Activated naive CD8-positive, alpha-beta T cell (primary cell): ENCODE data around the gene PRKAR1B.
"Not testable (repeated sequence)": the region's sequence is repeated elsewhere in the genome, so short reads cannot be mapped to it uniquely, and the experiment has no call there.

ENCODE experiments used
- H3K27ac Mint-ChIP-seq: one replicate; pipeline ENCODE4 v1.8.0; 2021; ENCODE audit warnings: mixed read lengths
- H3K27me3 Mint-ChIP-seq: one replicate; pipeline ENCODE4 v1.8.0; 2021; ENCODE audit warnings: mixed read lengths
- H3K36me3 Mint-ChIP-seq: one replicate; pipeline ENCODE4 v1.8.0; 2021; ENCODE audit warnings: mixed read lengths
- H3K4me1 Mint-ChIP-seq: one replicate; pipeline ENCODE4 v1.8.0; 2021; ENCODE audit warnings: low read depth, mixed read lengths
- H3K4me3 Mint-ChIP-seq: one replicate; pipeline ENCODE4 v1.8.0; 2021; ENCODE audit warnings: mild to moderate bottlenecking, mixed read lengths
- H3K9me3 Mint-ChIP-seq: one replicate; pipeline ENCODE4 v1.8.0; 2021; ENCODE audit warnings: low read depth, mixed read lengths

PRKAR1B gene

GRCh38 chr7:562374-562675, 164.8 kb downstream of the PRKAR1B start:
- H3K36me3 Mint-ChIP-seq = peaks cover 2% of the 10 kb centered on the region
- no peak overlapping the region for H3K4me3 Mint-ChIP-seq
- no peaks in the 10 kb centered on the region for H3K27me3 Mint-ChIP-seq
- H3K27ac Mint-ChIP-seq = peak overlapping the region; percentile 61
- H3K9me3 Mint-ChIP-seq = no peaks in the 10 kb centered on the region
- H3K4me1 Mint-ChIP-seq = peaks cover 4% of the 10 kb centered on the region

- H3K27me3 Mint-ChIP-seq = no peaks in the 10 kb centered on the region
- H3K36me3 Mint-ChIP-seq = peaks cover 2% of the 10 kb centered on the region
- H3K9me3 Mint-ChIP-seq = no peaks in the 10 kb centered on the region
- no peak overlapping the region for H3K4me3 Mint-ChIP-seq
- H3K27ac Mint-ChIP-seq = no peak overlapping the region
- peaks cover 4% of the 10 kb centered on the region for H3K4me1 Mint-ChIP-seq
These were observed 165.3 kb downstream of the PRKAR1B start for GRCh38 chr7:561631-562373.

- Mint-ChIP-seq H3K27me3 (no peaks in the 10 kb centered on the region), H3K27ac (no peak overlapping the region), H3K36me3 (peaks cover 2% of the 10 kb centered on the region)
These were observed 166.0 kb downstream of the PRKAR1B start for GRCh38 chr7:560966-561630.

DNA sequence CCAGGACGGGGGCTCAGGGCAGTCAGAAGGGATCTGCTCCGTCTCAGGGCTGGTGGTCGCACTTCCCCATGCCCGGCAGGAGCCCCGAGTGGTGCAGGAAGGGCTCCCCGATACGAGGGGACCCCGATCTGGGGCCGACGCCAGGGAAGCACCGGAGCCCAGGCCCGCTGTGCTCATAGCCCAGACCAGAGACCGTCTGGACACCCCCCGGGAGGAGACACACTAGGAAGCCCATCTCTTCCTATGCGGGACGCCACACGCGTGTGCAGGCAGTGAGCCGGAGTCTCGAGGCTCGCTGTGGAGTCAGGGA, 167.7 kb downstream of the PRKAR1B start:
- H3K4me3 Mint-ChIP-seq = no peak overlapping the region
- no peaks in the 10 kb centered on the region for H3K27me3 Mint-ChIP-seq
- peaks cover 4% of the 10 kb centered on the region for H3K4me1 Mint-ChIP-seq

More at GRCh38 chr7:560966-561630, 166.0 kb downstream of the PRKAR1B start:
- H3K4me1 Mint-ChIP-seq = peaks cover 4% of the 10 kb centered on the region
- no peaks in the 10 kb centered on the region for H3K9me3 Mint-ChIP-seq
- no peak overlapping the region for H3K4me3 Mint-ChIP-seq

DNA sequence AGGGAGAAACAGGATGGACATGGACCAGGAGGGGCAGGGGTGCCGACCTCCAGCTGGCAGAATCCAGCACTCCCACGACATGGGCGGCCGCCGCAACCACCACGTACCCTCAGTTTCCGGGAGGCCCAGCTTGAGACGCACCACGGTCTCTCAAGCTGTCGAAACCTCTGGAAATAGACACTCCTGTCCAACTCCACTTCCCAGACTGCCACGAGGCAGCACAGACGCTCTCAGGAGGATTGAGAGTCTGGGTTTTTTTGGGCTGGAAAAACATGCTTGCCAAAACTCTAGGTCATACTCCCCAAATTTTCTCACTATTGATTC, 169.6 kb downstream of the PRKAR1B start:
- Mint-ChIP-seq H3K27ac (no peak overlapping the region), H3K4me3 (no peak overlapping the region), H3K4me1 (peaks cover 2% of the 10 kb centered on the region), H3K36me3 (peaks cover 2% of the 10 kb centered on the region), H3K9me3 (no peaks in the 10 kb centered on the region), H3K27me3 (no peaks in the 10 kb centered on the region)

More for the DNA sequence above, 167.7 kb downstream of the PRKAR1B start:
- no peak overlapping the region for H3K27ac Mint-ChIP-seq
- no peaks in the 10 kb centered on the region for H3K9me3 Mint-ChIP-seq
- H3K36me3 Mint-ChIP-seq = peaks cover 2% of the 10 kb centered on the region

- Mint-ChIP-seq H3K27me3 (no peaks in the 10 kb centered on the region), H3K27ac (no peak overlapping the region), H3K9me3 (no peaks in the 10 kb centered on the region), H3K36me3 (peaks cover 2% of the 10 kb centered on the region), H3K4me3 (no peak overlapping the region), H3K4me1 (no peaks in the 10 kb centered on the region)
These were observed 170.1 kb downstream of the PRKAR1B start for GRCh38 chr7:556837-557557.

DNA sequence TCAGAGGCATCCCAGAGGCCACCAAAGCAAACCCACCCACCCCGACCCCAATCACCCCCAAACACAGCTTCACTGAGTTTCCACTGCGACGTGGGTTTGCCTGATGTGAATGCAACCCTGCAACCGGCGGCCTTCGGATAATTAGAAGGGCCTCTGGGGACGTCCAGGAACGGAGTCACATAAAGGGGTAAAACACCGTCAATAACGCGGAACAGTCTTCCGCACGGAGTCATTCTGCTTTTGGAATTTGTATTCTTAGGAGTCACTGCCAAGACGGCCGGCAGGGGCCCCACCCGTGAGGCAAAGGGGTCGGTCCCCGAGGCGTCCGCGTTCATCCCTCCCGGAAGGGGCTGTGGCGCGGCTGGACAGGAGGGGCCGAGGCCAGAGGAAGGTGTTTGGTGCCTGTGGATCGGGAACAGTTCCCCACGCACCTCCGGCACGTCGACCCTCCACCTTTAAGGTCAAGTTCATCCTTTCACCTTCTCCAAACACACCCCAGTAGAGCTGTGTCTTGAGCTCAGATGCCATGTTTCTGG, 170.7 kb downstream of the PRKAR1B start:
- Mint-ChIP-seq H3K27ac (no peak overlapping the region), H3K36me3 (peaks cover 2% of the 10 kb centered on the region), H3K4me3 (no peak overlapping the region), H3K4me1 (no peaks in the 10 kb centered on the region), H3K27me3 (no peaks in the 10 kb centered on the region), H3K9me3 (no peaks in the 10 kb centered on the region)

GRCh38 chr7:555551-556160, 171.4 kb downstream of the PRKAR1B start:
- peaks cover 2% of the 10 kb centered on the region for H3K36me3 Mint-ChIP-seq
- H3K4me3 Mint-ChIP-seq = no peak overlapping the region
- H3K27ac Mint-ChIP-seq = no peak overlapping the region
- no peaks in the 10 kb centered on the region for H3K27me3 Mint-ChIP-seq
- H3K9me3 Mint-ChIP-seq = no peaks in the 10 kb centered on the region
- H3K4me1 Mint-ChIP-seq = no peaks in the 10 kb centered on the region

DNA sequence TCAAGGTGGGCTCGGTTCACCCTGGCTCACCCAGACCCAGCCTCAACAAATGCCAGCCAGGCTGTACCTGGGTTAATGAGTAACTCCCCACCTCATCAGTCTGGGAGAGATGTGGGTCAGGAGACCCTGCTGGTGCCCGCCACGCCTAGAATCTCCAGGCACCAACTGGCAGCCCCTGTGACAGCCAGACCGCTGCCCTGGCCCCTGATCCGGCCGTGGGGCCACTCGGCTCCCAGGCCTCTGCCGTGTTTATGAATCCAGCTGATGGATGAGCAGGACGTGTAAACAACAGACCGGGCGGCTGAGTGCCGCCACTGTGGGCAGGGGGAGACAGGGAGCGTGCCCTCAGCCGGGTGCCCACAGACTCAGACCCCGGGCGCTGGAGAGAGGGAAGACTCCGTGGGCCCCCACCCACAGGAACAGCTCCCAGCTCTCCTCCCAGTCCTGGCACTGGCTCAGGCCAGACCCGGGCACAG, 173.4 kb downstream of the PRKAR1B start:
- Mint-ChIP-seq H3K9me3 (no peaks in the 10 kb centered on the region), H3K27ac (no peak overlapping the region)

DNA sequence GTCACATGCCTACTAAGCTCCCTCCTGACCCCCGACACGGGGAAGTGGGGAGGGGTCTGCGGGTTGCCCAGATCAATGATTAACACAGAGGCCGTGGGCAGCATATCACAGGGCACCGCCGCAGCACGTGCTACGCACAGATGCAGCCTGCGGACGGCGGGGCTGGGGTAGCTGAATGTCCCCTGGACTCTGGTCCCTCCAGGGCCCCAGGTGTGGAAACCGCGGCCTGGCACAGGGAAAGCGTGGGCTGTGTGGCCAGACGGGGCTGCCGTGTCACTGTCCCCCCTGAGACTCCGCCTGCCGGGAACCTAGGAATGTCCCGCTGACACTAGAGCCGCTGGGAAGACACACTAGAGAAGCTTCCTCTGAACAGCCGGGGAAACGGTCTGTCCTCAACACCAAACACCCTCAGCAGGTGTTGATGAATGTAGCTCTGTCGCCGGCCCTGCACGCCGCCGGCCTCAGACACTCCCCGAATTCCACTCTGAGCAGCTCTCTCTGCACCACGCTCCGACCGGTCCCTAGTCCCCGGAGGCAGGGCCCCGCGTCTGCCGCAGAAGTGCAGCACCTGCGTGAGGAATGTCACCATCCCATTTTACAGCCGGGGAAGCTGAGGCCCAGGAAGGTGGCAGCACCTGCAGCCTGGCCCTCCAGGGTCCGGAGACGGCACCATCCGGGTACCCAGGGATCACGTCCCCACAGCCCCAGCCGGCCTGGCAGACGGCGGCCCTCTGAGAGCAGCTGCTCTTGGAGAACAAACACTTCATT, 174.0 kb downstream of the PRKAR1B start:
- Mint-ChIP-seq H3K9me3 (no peaks in the 10 kb centered on the region), H3K27ac (no peak overlapping the region), H3K4me3 (no peak overlapping the region), H3K4me1 (no peaks in the 10 kb centered on the region), H3K27me3 (no peaks in the 10 kb centered on the region), H3K36me3 (peaks cover 4% of the 10 kb centered on the region)

More for the DNA sequence above, 173.4 kb downstream of the PRKAR1B start:
- H3K27me3 Mint-ChIP-seq = no peaks in the 10 kb centered on the region
- no peak overlapping the region for H3K4me3 Mint-ChIP-seq
- no peaks in the 10 kb centered on the region for H3K4me1 Mint-ChIP-seq
- peaks cover 4% of the 10 kb centered on the region for H3K36me3 Mint-ChIP-seq

- not testable (repeated sequence) for H3K27me3 Mint-ChIP-seq, H3K27ac Mint-ChIP-seq, H3K4me3 Mint-ChIP-seq, H3K36me3 Mint-ChIP-seq, H3K9me3 Mint-ChIP-seq, H3K4me1 Mint-ChIP-seq
These were observed 174.8 kb downstream of the PRKAR1B start for GRCh38 chr7:552151-552867.

DNA sequence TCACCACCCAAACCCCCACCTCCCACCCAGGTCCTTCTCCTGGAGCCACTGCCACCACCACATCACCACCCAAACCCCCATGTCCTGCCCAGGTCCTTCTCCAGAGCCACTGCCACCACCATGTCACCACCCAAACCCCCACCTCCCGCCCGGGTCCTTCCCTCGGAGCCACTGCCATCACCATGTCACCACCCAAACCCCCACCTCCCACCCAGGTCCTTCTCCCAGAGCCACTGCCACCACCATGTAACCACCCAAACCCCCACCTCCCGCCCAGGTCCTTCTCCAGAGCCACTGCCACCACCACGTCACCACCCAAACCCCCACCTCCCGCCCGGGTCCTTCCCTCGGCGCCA, 175.5 kb downstream of the PRKAR1B start:
- H3K9me3 Mint-ChIP-seq, H3K4me1 Mint-ChIP-seq, H3K27ac Mint-ChIP-seq, H3K4me3 Mint-ChIP-seq, H3K27me3 Mint-ChIP-seq, H3K36me3 Mint-ChIP-seq: not testable (repeated sequence)

- no peak overlapping the region for H3K27ac Mint-ChIP-seq
- no peaks in the 10 kb centered on the region for H3K9me3 Mint-ChIP-seq
- H3K27me3 Mint-ChIP-seq = no peaks in the 10 kb centered on the region
- H3K36me3 Mint-ChIP-seq = peaks cover 4% of the 10 kb centered on the region
- H3K4me3 Mint-ChIP-seq = no peak overlapping the region
- H3K4me1 Mint-ChIP-seq = no peaks in the 10 kb centered on the region
These were observed 176.0 kb downstream of the PRKAR1B start for GRCh38 chr7:550881-551614.
